GM12878 (cell line): ENCODE results near the gene DHRS9. TPM values are rescaled to one million over a fixed set of nuclear protein-coding genes. Genes with fewer than 3 reads are reported as not detected.

ENCODE experiments used
- ATAC-seq: fragments of 200-7000 bp; cut with Tn5 transposase; 3 replicates; pipeline ENCODE4 v1.9.1; 2020; ENCODE audit warnings: mild to moderate bottlenecking, moderate library complexity
- BruUV-seq: library from RNA; stranded (reverse); fragments of 400-500 nt; replicated peaks from 2 replicates; lab custom pipeline; 2021; lab: Mats Ljungman, UMichigan
- CTCF ChIA-PET: fragments of 300-600 bp; sonication (Branson Sonifier 250); formaldehyde crosslinking; extraction: SDS; loops from one replicate; lab custom pipeline; 2021; ENCODE audit warnings: inconsistent platforms; lab: Yijun Ruan, JAX
- POLR2A ChIA-PET: fragments of 350-600 bp; formaldehyde crosslinking; extraction: SDS; loops from one replicate; lab custom pipeline; 2021; ENCODE audit warnings: inconsistent platforms; lab: Charles Lee
- RAD21 ChIA-PET: fragments of 300-600 bp; sonication (Branson Sonifier 250); formaldehyde crosslinking; loops from one replicate; lab custom pipeline; 2023; ENCODE audit warnings: antibody characterized with exemption; ENCODE audit not compliant: unreplicated experiment; lab: Charles Lee
- SMC1A ChIA-PET: fragments of 300-600 bp; sonication (Branson Sonifier 250); formaldehyde crosslinking; loops from one replicate; lab custom pipeline; 2023; ENCODE audit not compliant: unreplicated experiment, uncharacterized antibody; lab: Charles Lee
- DNase-seq: peaks from one replicate; pipeline ENCODE4 v3.0.0-alpha.2; 2011; ENCODE audit warnings: low read depth, low spot score
- FAIRE-seq: peaks from 3 replicates; lab custom pipeline; 2011; peaks lifted over from hg19 to GRCh38; lab: Jason Lieb, UNC
- H2AFZ ChIP-seq: 2 replicates; pipeline ENCODE4 v1.6.0; 2011; ENCODE audit warnings: low read depth, low read length, control low read depth; ENCODE audit not compliant: control insufficient read depth
- H3K27ac ChIP-seq: 2 replicates; pipeline ENCODE4 v1.5.1; 2011; ENCODE audit warnings: control low read depth; ENCODE audit not compliant: control insufficient read depth, insufficient read depth
- H3K27me3 ChIP-seq, 2 experiments: replicated peaks in 1 of 2; 2 replicates each; pipeline versions ENCODE4 v1.6.0 to v1.6.1; 2011; ENCODE audit warnings: low read length in 1 of 2; ENCODE audit not compliant: control insufficient read depth in 2 of 2, insufficient read depth in 2 of 2
- H3K36me3 ChIP-seq, 2 experiments: 2 replicates each; pipeline ENCODE4 v1.5.1; 2011; ENCODE audit warnings: low read length in 1 of 2; ENCODE audit not compliant: control insufficient read depth in 2 of 2, insufficient read depth in 2 of 2
- H3K4me1 ChIP-seq: 2 replicates; pipeline ENCODE4 v1.6.1; 2011; ENCODE audit warnings: mild to moderate bottlenecking, low read length, moderate library complexity, mixed read lengths; ENCODE audit not compliant: control insufficient read depth, insufficient read depth
- H3K4me2 ChIP-seq: 2 replicates; pipeline ENCODE4 v1.6.0; 2011; ENCODE audit warnings: control low read depth; ENCODE audit not compliant: control insufficient read depth, insufficient read depth
- H3K4me3 ChIP-seq: fragments of 200-600 bp; sonication (generic); 2 replicates; pipeline ENCODE4 v1.5.1; 2016
- H3K79me2 ChIP-seq: 2 replicates; pipeline ENCODE4 v1.6.0; 2011; ENCODE audit warnings: low read length; ENCODE audit not compliant: control insufficient read depth, insufficient read depth
- H3K9ac ChIP-seq: 2 replicates; pipeline ENCODE4 v1.8.0; 2011; ENCODE audit warnings: low read length, control low read depth, mixed read lengths; ENCODE audit not compliant: control insufficient read depth, insufficient read depth
- H3K9me3 ChIP-seq: replicated peaks from 3 replicates; pipeline ENCODE4 v1.5.1; 2011; ENCODE audit warnings: mild to moderate bottlenecking, low read length; ENCODE audit not compliant: control insufficient read depth, insufficient read depth
- H4K20me1 ChIP-seq: 2 replicates; pipeline ENCODE4 v1.6.0; 2011; ENCODE audit not compliant: control insufficient read depth, insufficient read depth
- ATF3 ChIP-seq: IDR thresholded peaks from 2 replicates; pipeline ENCODE4 v1.6.1; 2011; ENCODE audit warnings: low read depth, mild to moderate bottlenecking, low read length, moderate library complexity, borderline replicate concordance; ENCODE audit errors: extremely low read depth
- BCLAF1 ChIP-seq: fragments of 450-650 bp; IDR thresholded peaks from 2 replicates; pipeline ENCODE4 v1.6.1; 2017; ENCODE audit warnings: antibody characterized with exemption, mild to moderate bottlenecking, moderate library complexity
- BRCA1 ChIP-seq: IDR thresholded peaks from 2 replicates; pipeline ENCODE4 v1.6.1; 2011; ENCODE audit warnings: low read depth, low read length, improper control_type of control experiment
- E2F8 ChIP-seq: fragments of 450-650 bp; IDR thresholded peaks from 2 replicates; pipeline ENCODE4 v1.6.1; 2018; ENCODE audit warnings: mild to moderate bottlenecking, low read depth, moderate library complexity; ENCODE audit not compliant: partially characterized antibody
- HDAC6 ChIP-seq: fragments of 200-600 bp; sonication (generic); IDR thresholded peaks from one replicate; pipeline ENCODE4 v1.8.0; 2017; ENCODE audit warnings: antibody characterized with exemption; ENCODE audit not compliant: unreplicated experiment
- HDGF ChIP-seq: fragments of 450-650 bp; IDR thresholded peaks from 2 replicates; pipeline ENCODE4 v1.6.1; 2016; ENCODE audit warnings: antibody characterized with exemption
- NFIC ChIP-seq: IDR thresholded peaks from 2 replicates; pipeline ENCODE4 v1.6.1; 2012; ENCODE audit warnings: low read depth, mild to moderate bottlenecking, inconsistent platforms, low read length, moderate library complexity
- NR2C1 ChIP-seq: fragments of 450-650 bp; IDR thresholded peaks from 2 replicates; pipeline ENCODE4 v1.6.1; 2017; ENCODE audit warnings: antibody characterized with exemption, mild to moderate bottlenecking, moderate library complexity
- PAX5 ChIP-seq: IDR thresholded peaks from 2 replicates; pipeline ENCODE4 v1.6.1; 2011; ENCODE audit warnings: low read depth, low read length, borderline replicate concordance
- RAD21 ChIP-seq: IDR thresholded peaks from 2 replicates; pipeline ENCODE4 v1.6.1; 2011; ENCODE audit warnings: mild to moderate bottlenecking, low read depth, low read length, moderate library complexity; ENCODE audit not compliant: insufficient read depth
- RBBP5 ChIP-seq: fragments of 200-600 bp; sonication (generic); conservative IDR thresholded peaks from 2 replicates; pipeline ENCODE4 v1.6.1; 2016
- SUZ12 ChIP-seq: fragments of 200-600 bp; sonication (generic); IDR thresholded peaks from one replicate; pipeline ENCODE4 v1.6.1; 2018; ENCODE audit warnings: antibody characterized with exemption, mild to moderate bottlenecking; ENCODE audit not compliant: unreplicated experiment
- TARDBP ChIP-seq: IDR thresholded peaks from 2 replicates; pipeline ENCODE4 v1.6.1; 2016; ENCODE audit warnings: borderline replicate concordance
- ZNF592 ChIP-seq: fragments of 450-650 bp; IDR thresholded peaks from 2 replicates; pipeline ENCODE4 v1.6.1; 2017; ENCODE audit warnings: mild to moderate bottlenecking, moderate library complexity
- WGBS: methylation state at CpG from one replicate; pipeline ENCODE4 v1.1.6; 2016; ENCODE audit warnings: low lambda C conversion rate; ENCODE audit not compliant: insufficient replicate concordance, insufficient coverage; ENCODE audit errors: missing lambda C conversion rate; 5-methylcytosine and 5-hydroxymethylcytosine counted together
- in situ Hi-C: fragments of 300-500 bp; cut with MboI; formaldehyde crosslinking; loops from 9 replicates; pipeline ENCODE4 v1.14.3; 2018; ENCODE audit warnings: mixed read lengths
- intact Hi-C: fragments of 100-400 bp; cut with micrococcal nuclease; formaldehyde crosslinking; loops from one replicate; pipeline ENCODE4 v1.14.2; 2022; ENCODE audit not compliant: unreplicated experiment
- polyA plus RNA-seq, 11 experiments: library from polyadenylated mRNA; depleted of rRNA in 4 of 11; unstranded in 6 of 11; stranded (reverse) in 5 of 11; fragments of >200 nt; fragmentation: Nextera tagmentation in 4 of 11; fragmentation: Illumina TruSeq in 1 of 11; extraction: Ambion mirVana in 4 of 11; extraction: Trizol in 1 of 11; gene quantifications; 1 replicate in 1 of 11; 2 replicates in 10 of 11; pipeline versions ENCODE4 v1.2.1 to v1.2.3, GENCODE V29; 2011 to 2016; ENCODE audit warnings: inconsistent platforms in 2 of 11, missing spikeins in 2 of 11, low read depth in 1 of 11
- total RNA-seq, 4 experiments: library from RNA; depleted of rRNA in 3 of 4; stranded (reverse); fragments of >200 nt in 3 of 4; fragmentation: Illumina TruSeq in 1 of 4; extraction: Trizol in 1 of 4; gene quantifications; 2 replicates each; pipeline versions ENCODE4 v1.2.1 to v1.2.3, GENCODE V29; 2013 to 2021

The DHRS9 gene
- total and polyA plus RNA-seq, 10 of the 15 experiments (the other 5 are each of a cell fraction or from before 2014, with no cell fraction given) = 0.09 to 0.34 (median 0.13) TPM; not detected in 5

GRCh38 chr2:169069341-169069740 lies at the start of gene DHRS9 (continued):
- TF ChIP-seq ZNF592 = no peak
- TF ChIP-seq PAX5 = no peak

- Histone ChIP-seq H3K9ac (no peak overlapping the region), H4K20me1 (no peaks in the 10 kb centered on the region), H3K27ac (no peak overlapping the region), H3K9me3 (no peaks in the 10 kb centered on the region), H3K4me2 (no peak overlapping the region), H3K4me3 (no peak overlapping the region), H3K36me3 (no peaks in the 10 kb centered on the region), H2AFZ (no peak overlapping the region), H3K27me3 (no peaks in the 10 kb centered on the region; a peak in 1 of 4 replicates), H3K4me1 (no peaks in the 10 kb centered on the region), H3K79me2 (no peaks in the 10 kb centered on the region)
- no peak for ATAC-seq
- ChIA-PET SMC1A (interaction anchor here (0.6 kb wide), 1 partner anchor 149 kb away, joined by 3 read pairs; no protein-coding TSS in a partner anchor), RAD21 (no interaction called here), POLR2A (no interaction called here), CTCF (no interaction called here)
- no TSS peak for BruUV-seq
- DNase-seq = no peak
- 1% methylated on average over 3 of the region's 3 CpGs for WGBS
- intact Hi-C loops (no loop called here), in situ Hi-C loops (no loop called here)
- no peak for FAIRE-seq
- TF ChIP-seq ATF3 = no peak
- no peak for TF ChIP-seq NR2C1
- no peak for TF ChIP-seq RAD21
- TF ChIP-seq E2F8 = no peak
- TF ChIP-seq NFIC = no peak
- no peak for TF ChIP-seq BCLAF1
- TF ChIP-seq SUZ12 = no peak
- no peak for TF ChIP-seq TARDBP
- TF ChIP-seq HDGF = no peak
- TF ChIP-seq HDAC6 = no peak
- TF ChIP-seq BRCA1 = no peak
- TF ChIP-seq RBBP5 = no peak
These were observed 46.2 kb upstream of the DHRS9 start for GRCh38 chr2:169023161-169023560.
